Endodermal cell (in vitro differentiated cells): Measurements from ENCODE around the gene EEPD1. TPM values are rescaled to one million over a fixed set of nuclear protein-coding genes. Genes with fewer than 3 reads are reported as not detected.

Experiments used
- DNase-seq: peaks from one replicate; pipeline ENCODE4 v3.0.0-alpha.2; 2017
- H3K27ac ChIP-seq: 2 replicates; pipeline ENCODE4 v1.5.1; 2013; ENCODE audit warnings: mild to moderate bottlenecking, low read depth, low read length, moderate library complexity
- H3K27me3 ChIP-seq: 2 replicates; pipeline ENCODE4 v1.6.1; 2013; ENCODE audit warnings: mild to moderate bottlenecking, low read length, moderate library complexity; ENCODE audit not compliant: insufficient read depth, control insufficient read depth, poor library complexity, severe bottlenecking
- H3K36me3 ChIP-seq: 2 replicates; pipeline ENCODE4 v1.7.0; 2013; ENCODE audit warnings: mild to moderate bottlenecking, low read length, moderate library complexity; ENCODE audit not compliant: control insufficient read depth, insufficient read depth
- H3K4me1 ChIP-seq: one replicate; pipeline ENCODE4 v1.7.0; 2013; ENCODE audit warnings: low read length; ENCODE audit not compliant: control insufficient read depth, insufficient read depth
- H3K4me3 ChIP-seq: 2 replicates; pipeline ENCODE4 v1.5.1; 2013; ENCODE audit warnings: mild to moderate bottlenecking, low read length, moderate library complexity
- H3K9ac ChIP-seq: 2 replicates; pipeline ENCODE4 v1.6.1; 2013; ENCODE audit warnings: mild to moderate bottlenecking, low read length, moderate library complexity; ENCODE audit not compliant: poor library complexity, severe bottlenecking; ENCODE audit errors: extremely low read depth
- H3K9me3 ChIP-seq: 2 replicates; pipeline ENCODE4 v1.6.1; 2013; ENCODE audit warnings: mild to moderate bottlenecking, low read length, moderate library complexity; ENCODE audit not compliant: control insufficient read depth
- H3K27ac Mint-ChIP-seq: 2 replicates; pipeline ENCODE4 v1.8.0; 2020; ENCODE audit warnings: mixed read lengths
- H3K27me3 Mint-ChIP-seq: 2 replicates; pipeline ENCODE4 v1.8.0; 2021; ENCODE audit warnings: mild to moderate bottlenecking, mixed read lengths; ENCODE audit not compliant: insufficient read depth
- H3K36me3 Mint-ChIP-seq: 2 replicates; pipeline ENCODE4 v1.8.0; 2020; ENCODE audit warnings: low read depth, mixed read lengths
- H3K4me1 Mint-ChIP-seq: 2 replicates; pipeline ENCODE4 v1.8.0; 2020; ENCODE audit warnings: mixed read lengths
- H3K4me3 Mint-ChIP-seq: 2 replicates; pipeline ENCODE4 v1.8.0; 2020; ENCODE audit warnings: mild to moderate bottlenecking, moderate library complexity, mixed read lengths
- H3K9me3 Mint-ChIP-seq: 2 replicates; pipeline ENCODE4 v1.8.0; 2020; ENCODE audit warnings: mild to moderate bottlenecking, mixed read lengths
- CTCF ChIP-seq: fragments of 200-600 bp; sonication (generic); conservative IDR thresholded peaks from 2 replicates; pipeline ENCODE4 v1.5.0; 2021; ENCODE audit warnings: antibody characterized with exemption, mild to moderate bottlenecking
- WGBS, 2 experiments: methylation state at CpG; one replicate each; pipeline versions ENCODE4 v1.1.5 to v1.1.7; 2013; ENCODE audit warnings: missing lambda C conversion rate in 2 of 2, mixed read lengths in 1 of 2; ENCODE audit not compliant: insufficient coverage in 1 of 2, insufficient read length in 1 of 2; 5-methylcytosine and 5-hydroxymethylcytosine counted together
- total RNA-seq, 2 donors: library from RNA; stranded (reverse); fragmentation: NEBNext Ultra II Directional in 1 of 2; extraction: Animal tissue kit (Norgen Biotek cat#: 25700) in 1 of 2; gene quantifications; 2 replicates in 1 of 2; 3 replicates in 1 of 2; pipeline ENCODE4 v1.2.1, GENCODE V29; 2021

The EEPD1 gene
- total RNA-seq, 2 donors from 2014 or later: 9.7 to 11.4 TPM

GRCh38 chr7:36158321-36158605 lies 5.2 kb downstream of the EEPD1 start:
- H3K4me3 ChIP-seq: peak overlapping the region; percentile 74
- WGBS, 2 experiments: 89 to 90% methylated on average over 2 of the region's 2 CpGs
- peaks cover 8% of the 10 kb centered on the region for H3K27me3 Mint-ChIP-seq
- no peak overlapping the region for H3K9ac ChIP-seq
- no peak overlapping the region for H3K4me3 Mint-ChIP-seq
- H3K27ac ChIP-seq: no peak overlapping the region
- no peaks in the 10 kb centered on the region for H3K27me3 ChIP-seq
- TF ChIP-seq CTCF: no peak
- no peaks in the 10 kb centered on the region for H3K36me3 ChIP-seq
- DNase-seq: no peak
- no peaks in the 10 kb centered on the region for H3K9me3 ChIP-seq
- H3K4me1 Mint-ChIP-seq: peaks cover 62% of the 10 kb centered on the region
- H3K4me1 ChIP-seq: peaks cover 30% of the 10 kb centered on the region
- no peaks in the 10 kb centered on the region for H3K9me3 Mint-ChIP-seq
- no peak overlapping the region for H3K27ac Mint-ChIP-seq
- peaks cover 11% of the 10 kb centered on the region for H3K36me3 Mint-ChIP-seq

GRCh38 chr7:36159618-36160017 lies 6.6 kb downstream of the EEPD1 start:
- 87 to 96% methylated on average over 3 of the region's 3 CpGs for WGBS, 2 experiments
- Histone ChIP-seq H3K9ac (no peak overlapping the region), H3K4me3 (no peak overlapping the region), H3K27ac (no peak overlapping the region), H3K4me1 (peaks cover 30% of the 10 kb centered on the region), H3K9me3 (no peaks in the 10 kb centered on the region), H3K36me3 (no peaks in the 10 kb centered on the region), H3K27me3 (no peaks in the 10 kb centered on the region)
- Mint-ChIP-seq H3K4me3 (no peak overlapping the region), H3K9me3 (no peaks in the 10 kb centered on the region), H3K4me1 (peaks cover 53% of the 10 kb centered on the region), H3K27ac (no peak overlapping the region), H3K27me3 (peaks cover 2% of the 10 kb centered on the region), H3K36me3 (peaks cover 11% of the 10 kb centered on the region)
- no peak for TF ChIP-seq CTCF
- DNase-seq: no peak

GRCh38 chr7:36160313-36160712 lies 7.3 kb downstream of the EEPD1 start:
- WGBS, 2 experiments: 67 to 85% methylated on average over 1 to 5 of the region's 5 CpGs
- Histone ChIP-seq H3K9ac (no peak overlapping the region), H3K27ac (no peak overlapping the region), H3K36me3 (no peaks in the 10 kb centered on the region), H3K4me1 (peaks cover 30% of the 10 kb centered on the region), H3K4me3 (no peak overlapping the region), H3K27me3 (no peaks in the 10 kb centered on the region), H3K9me3 (no peaks in the 10 kb centered on the region)
- no peak overlapping the region for H3K4me3 Mint-ChIP-seq
- no peak for DNase-seq
- no peaks in the 10 kb centered on the region for H3K9me3 Mint-ChIP-seq
- peaks cover 49% of the 10 kb centered on the region for H3K4me1 Mint-ChIP-seq
- H3K27ac Mint-ChIP-seq: no peak overlapping the region
- peaks cover 7% of the 10 kb centered on the region for H3K36me3 Mint-ChIP-seq
- peaks cover 2% of the 10 kb centered on the region for H3K27me3 Mint-ChIP-seq
- no peak for TF ChIP-seq CTCF
